Stomach (tissue), 9 donors: ENCODE measurements around the gene TPO. TPM values are rescaled to one million over a fixed set of nuclear protein-coding genes. Genes with fewer than 3 reads are reported as not detected.

ENCODE experiments used
- DNase-seq, 2 donors: peaks; one replicate each; pipeline versions ENCODE4 v3.0.0 to v3.0.0-alpha.2; 2013 to 2019
- H3K27ac ChIP-seq, 5 donors: fragments of 200-600 bp in 4 of 5; sonication (generic) in 4 of 5; one replicate each; pipeline ENCODE4 v1.5.1; 2013 to 2019; ENCODE audit warnings: mild to moderate bottlenecking in 1 of 5, moderate library complexity in 1 of 5
- H3K27me3 ChIP-seq, 3 donors: fragments of 200-600 bp; sonication (generic); one replicate each; pipeline ENCODE4 v1.5.1; 2017 to 2019; ENCODE audit warnings: mixed run types in 1 of 3
- H3K36me3 ChIP-seq, 4 donors: fragments of 200-600 bp; sonication (generic); 1 replicate in 3 of 4; 2 replicates in 1 of 4; pipeline ENCODE4 v1.5.1; 2016 to 2019
- H3K4me1 ChIP-seq, 4 donors: fragments of 200-600 bp; sonication (generic); one replicate each; pipeline ENCODE4 v1.5.1; 2016 to 2019
- H3K4me3 ChIP-seq, 4 donors: fragments of 200-600 bp; sonication (generic) in 3 of 4; one replicate each; pipeline ENCODE4 v1.5.1; 2016 to 2019; ENCODE audit warnings: mild to moderate bottlenecking in 1 of 4
- H3K9me3 ChIP-seq, 4 donors: fragments of 200-600 bp; sonication (generic); one replicate each; pipeline ENCODE4 v1.5.1; 2016 to 2019
- EP300 ChIP-seq: sonication (generic); formaldehyde crosslinking; IDR thresholded peaks from one replicate; pipeline ENCODE4 v1.6.1; 2017; ENCODE audit warnings: antibody characterized with exemption
- POLR2A ChIP-seq, 4 donors: fragments of 450-650 bp; IDR thresholded peaks; one replicate each; pipeline ENCODE4 v1.6.1; 2016; ENCODE audit warnings: antibody characterized with exemption in 4 of 4, control low read depth in 2 of 4, mild to moderate bottlenecking in 1 of 4, moderate library complexity in 1 of 4
- POLR2AphosphoS5 ChIP-seq, 3 donors: sonication (generic); formaldehyde crosslinking; IDR thresholded peaks; one replicate each; pipeline ENCODE4 v1.6.1; 2016; ENCODE audit warnings: antibody characterized with exemption in 3 of 3
- WGBS, 5 donors: extraction: QIAGEN DNeasy Blood & Tissue Kit in 3 of 5; methylation state at CpG; one replicate each; pipeline versions ENCODE4 v1.1.5 to v1.1.7; 2013 to 2018; 5-methylcytosine and 5-hydroxymethylcytosine counted together
- intact Hi-C: fragments of 100-400 bp; cut with DNase I; formaldehyde crosslinking; loops from one replicate; pipeline ENCODE4 v1.15.1; 2023; ENCODE audit warnings: low total_unique reads
- polyA plus RNA-seq, 3 donors: library from polyadenylated mRNA; stranded (reverse); fragments of 200-250 nt; gene quantifications; one replicate each; pipeline ENCODE4 v1.2.3, GENCODE V29; 2013
- total RNA-seq, 5 donors: library from RNA; depleted of rRNA; stranded (reverse); fragments of >200 nt; gene quantifications; one replicate each; pipeline versions ENCODE4 v1.1.0 to v1.2.3, GENCODE V29; 2014 to 2016
- TF ChIP-seq, protein P1 (sequence below), 7 experiments: fragments of 450-650 bp in 4 of 7; fragments of 200-600 bp in 3 of 7; sonication (generic) in 3 of 7; IDR thresholded peaks; one replicate each; pipeline ENCODE4 v1.5.1; 2016 to 2019; ENCODE audit warnings: antibody characterized with exemption in 7 of 7, control low read depth in 2 of 7, mild to moderate bottlenecking in 1 of 7
- donor health status: healthy with polysubstance abuse.
- donor health status: Bipolar disorder and iron deficiency.
- donor health status: healthy.

Gene TPO
- total and polyA plus RNA-seq, 8 donors = 0.37 to 92.4 (median 4.3) TPM

DNA sequence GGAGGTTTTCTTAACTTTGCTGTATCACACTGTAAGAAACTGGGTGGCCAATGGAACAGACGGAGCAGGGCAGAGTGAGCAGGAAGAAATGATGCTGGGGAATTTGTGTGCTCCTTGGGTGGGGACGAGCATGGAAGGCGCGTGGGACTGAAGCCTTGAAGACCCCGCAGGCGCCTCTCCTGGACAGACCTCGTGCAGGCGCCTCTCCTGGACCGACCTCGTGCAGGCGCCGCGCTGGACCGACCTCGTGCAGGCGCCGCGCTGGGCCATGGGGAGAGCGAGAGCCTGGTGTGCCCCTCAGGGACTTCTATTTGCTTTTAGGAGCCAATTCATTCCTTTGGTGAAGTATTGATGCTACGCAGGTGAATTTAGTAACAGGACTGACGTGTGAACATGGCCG lies 8.9 kb downstream of the TPO start:
- H3K4me3 ChIP-seq = no peak overlapping the region
- H3K27me3 ChIP-seq = peaks cover 0 to 2% (median 0%) of the 10 kb centered on the region in 3 donors
- peaks cover 0 to 13% (median 0%) of the 10 kb centered on the region in 4 donors for H3K9me3 ChIP-seq
- 80 to 91% (median 86%) methylated on average over 22 of the region's 22 CpGs for WGBS, 5 donors
- TF ChIP-seq POLR2A (IDR thresholded peaks at IDR 0.05) (no peak), POLR2AphosphoS5 (IDR thresholded peaks at IDR 0.05) (no peak), EP300 (no peak)
- TF ChIP-seq, protein P1, sequence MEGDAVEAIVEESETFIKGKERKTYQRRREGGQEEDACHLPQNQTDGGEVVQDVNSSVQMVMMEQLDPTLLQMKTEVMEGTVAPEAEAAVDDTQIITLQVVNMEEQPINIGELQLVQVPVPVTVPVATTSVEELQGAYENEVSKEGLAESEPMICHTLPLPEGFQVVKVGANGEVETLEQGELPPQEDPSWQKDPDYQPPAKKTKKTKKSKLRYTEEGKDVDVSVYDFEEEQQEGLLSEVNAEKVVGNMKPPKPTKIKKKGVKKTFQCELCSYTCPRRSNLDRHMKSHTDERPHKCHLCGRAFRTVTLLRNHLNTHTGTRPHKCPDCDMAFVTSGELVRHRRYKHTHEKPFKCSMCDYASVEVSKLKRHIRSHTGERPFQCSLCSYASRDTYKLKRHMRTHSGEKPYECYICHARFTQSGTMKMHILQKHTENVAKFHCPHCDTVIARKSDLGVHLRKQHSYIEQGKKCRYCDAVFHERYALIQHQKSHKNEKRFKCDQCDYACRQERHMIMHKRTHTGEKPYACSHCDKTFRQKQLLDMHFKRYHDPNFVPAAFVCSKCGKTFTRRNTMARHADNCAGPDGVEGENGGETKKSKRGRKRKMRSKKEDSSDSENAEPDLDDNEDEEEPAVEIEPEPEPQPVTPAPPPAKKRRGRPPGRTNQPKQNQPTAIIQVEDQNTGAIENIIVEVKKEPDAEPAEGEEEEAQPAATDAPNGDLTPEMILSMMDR (IDR thresholded peaks at IDR 0.05) = no peak
- no peaks in the 10 kb centered on the region for H3K36me3 ChIP-seq
- DNase-seq = no peak
- intact Hi-C loops = no loop called here
- no peak overlapping the region for H3K27ac ChIP-seq
- H3K4me1 ChIP-seq = no peaks in the 10 kb centered on the region

DNA sequence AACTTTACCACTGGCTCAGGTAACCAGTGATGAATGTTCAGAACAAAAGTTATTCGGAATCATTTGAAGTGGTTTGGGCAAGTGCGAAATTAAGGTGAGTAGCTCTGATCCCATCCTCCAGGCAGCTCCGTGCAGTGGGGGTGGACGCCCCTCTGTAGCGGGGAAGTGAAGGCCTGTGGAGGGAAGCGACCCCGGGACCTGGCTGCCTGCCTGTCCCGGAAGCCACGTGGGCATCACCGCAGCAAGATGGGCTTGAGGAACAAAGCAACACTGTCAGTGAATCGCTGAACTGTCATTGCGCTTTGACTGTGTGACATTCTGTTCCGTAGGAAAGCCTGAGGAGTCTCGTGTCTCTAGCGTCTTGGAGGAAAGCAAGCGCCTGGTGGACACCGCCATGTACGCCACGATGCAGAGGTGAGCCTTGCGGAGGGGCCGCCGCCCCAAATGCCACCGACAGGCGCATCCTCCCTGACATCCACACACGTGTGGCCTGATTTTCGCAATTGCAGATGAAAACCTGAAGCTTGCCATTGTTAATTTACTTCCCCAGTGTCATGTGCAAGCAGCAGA lies 9.5 kb downstream of the TPO start:
- intact Hi-C loops = no loop called here
- Histone ChIP-seq H3K4me1 (no peaks in the 10 kb centered on the region), H3K27ac (no peak overlapping the region), H3K4me3 (no peak overlapping the region), H3K27me3 (peaks cover 0 to 6% (median 0%) of the 10 kb centered on the region in 3 donors), H3K9me3 (peaks cover 0 to 17% (median 0%) of the 10 kb centered on the region in 4 donors), H3K36me3 (no peaks in the 10 kb centered on the region)
- TF ChIP-seq, protein P1 (IDR thresholded peaks at IDR 0.05) = no peak
- no peak for TF ChIP-seq EP300
- TF ChIP-seq POLR2A (IDR thresholded peaks at IDR 0.05) = no peak
- TF ChIP-seq POLR2AphosphoS5 (IDR thresholded peaks at IDR 0.05) = no peak
- DNase-seq = no peak
- 70 to 87% (median 77%) methylated on average over 16 to 26 of the region's 26 CpGs for WGBS, 5 donors

DNA sequence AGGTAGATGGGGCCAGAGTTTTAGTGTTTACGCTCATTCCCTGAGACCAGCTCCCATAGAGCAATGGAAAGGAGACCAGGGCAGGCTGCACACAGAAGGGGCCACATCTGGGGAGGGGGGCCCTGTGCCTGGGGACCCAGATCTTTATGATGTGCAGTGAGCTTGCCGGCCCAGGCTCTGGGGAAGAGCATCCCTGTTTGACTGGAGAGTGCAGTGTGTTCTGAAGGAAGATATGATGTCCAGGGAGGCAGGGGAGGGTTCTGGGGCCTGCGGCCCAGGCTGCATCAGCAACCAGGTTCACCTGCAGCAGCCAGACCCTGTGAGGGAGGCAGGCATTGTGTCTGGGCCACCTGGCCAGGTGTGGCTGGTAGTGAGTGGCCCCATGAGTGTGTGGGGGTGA lies 13.8 kb downstream of the TPO start:
- 71 to 90% (median 88%) methylated on average over 2 to 3 of the region's 3 CpGs for WGBS, 5 donors
- TF ChIP-seq, protein P1 (IDR thresholded peaks at IDR 0.05) = no peak
- TF ChIP-seq POLR2AphosphoS5 (IDR thresholded peaks at IDR 0.05) (no peak), EP300 (no peak), POLR2A (IDR thresholded peaks at IDR 0.05) (no peak)
- peaks cover 0 to 11% (median 0%) of the 10 kb centered on the region in 4 donors for H3K9me3 ChIP-seq
- no peak overlapping the region for H3K27ac ChIP-seq
- no peaks in the 10 kb centered on the region for H3K36me3 ChIP-seq
- DNase-seq = no peak
- intact Hi-C loops = no loop called here
- H3K27me3 ChIP-seq = peaks cover 0 to 6% (median 0%) of the 10 kb centered on the region in 3 donors
- H3K4me3 ChIP-seq = no peak overlapping the region
- H3K4me1 ChIP-seq = no peaks in the 10 kb centered on the region

DNA sequence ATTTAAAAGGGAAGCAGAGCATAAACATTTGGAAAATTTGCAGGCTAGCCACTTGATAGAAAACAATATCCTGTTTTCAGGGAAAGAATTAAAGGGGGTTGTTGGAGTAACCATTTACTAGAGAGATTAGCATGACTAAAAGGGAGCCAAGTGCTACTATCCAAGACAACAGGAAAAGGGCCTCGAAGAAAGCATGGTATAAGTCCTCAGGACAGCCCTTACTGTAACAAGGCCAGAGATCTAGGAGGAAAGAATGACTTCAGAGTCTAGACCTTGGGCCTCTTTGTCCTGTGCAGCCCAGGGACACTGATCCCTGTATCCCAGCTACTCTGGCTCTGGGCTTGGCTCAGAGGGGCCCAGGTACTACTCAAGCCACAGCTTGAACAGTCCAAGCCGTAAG lies 16.6 kb downstream of the TPO start:
- intact Hi-C loops = no loop called here
- Histone ChIP-seq H3K27me3 (peaks cover 0 to 6% (median 0%) of the 10 kb centered on the region in 3 donors), H3K4me3 (no peak overlapping the region), H3K36me3 (no peaks in the 10 kb centered on the region), H3K4me1 (no peaks in the 10 kb centered on the region), H3K27ac (no peak overlapping the region), H3K9me3 (peaks cover 0 to 9% (median 0%) of the 10 kb centered on the region in 4 donors)
- no peak for DNase-seq
- no peak for TF ChIP-seq EP300
- no peak for TF ChIP-seq POLR2A (IDR thresholded peaks at IDR 0.05)
- TF ChIP-seq, protein P1 (IDR thresholded peaks at IDR 0.05) = no peak
- no peak for TF ChIP-seq POLR2AphosphoS5 (IDR thresholded peaks at IDR 0.05)
- 79 to 83% (median 83%) methylated on average over 2 of the region's 2 CpGs for WGBS, 5 donors
